ENCODE measurements around the gene SLC25A11. TPM values are rescaled to one million over a fixed set of nuclear protein-coding genes. Genes with fewer than 3 reads are reported as not detected.
A peak's percentile ranks its signal among the peaks of the same experiment; 100 is the strongest.

The SLC25A11 gene
- total RNA-seq, 4 donors from 2014 or later: 62.4 to 120 (median 83.9) TPM

DNA sequence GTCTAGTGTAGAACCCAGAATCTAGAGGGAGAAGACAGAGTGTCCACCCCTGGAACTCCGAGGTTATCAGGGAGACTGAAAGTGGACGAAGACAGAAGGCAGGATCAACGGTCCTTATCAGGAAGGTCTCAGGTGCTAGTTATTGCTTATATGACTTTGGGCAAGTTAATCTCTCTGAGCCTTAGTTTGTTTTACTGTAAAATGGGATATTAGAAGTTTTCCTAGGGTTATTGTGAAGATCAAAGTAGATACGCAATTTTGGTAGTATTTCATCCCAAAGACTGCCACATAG is 1.4 kb upstream of the SLC25A11 start:
- intact Hi-C loops (cut with DNase I; ENCODE audit: low total_unique reads) (no loop called here), in situ Hi-C loops (cut with MboI; ENCODE audit: low pct_ligation_motif_present in 1 of 4, low pct_unique_long_range_greater_than_20kb in 1 of 4, low sequenced_read_pairs in 3 of 4) (no loop called here)
- Histone ChIP-seq H3K4me3 (peak overlapping the region; percentile 68 to 84 (median 75)), H3K36me3 (peaks cover 0 to 14% (median 4%) of the 10 kb centered on the region in 4 donors), H3K27ac (peak overlapping the region; percentile 96 to 97 (median 96)), H3K9me3 (no peaks in the 10 kb centered on the region), H3K4me1 (peaks cover 43 to 71% (median 44%) of the 10 kb centered on the region in 4 donors), H3K27me3 (no peaks in the 10 kb centered on the region)
- WGBS, 2 donors (ENCODE audit: low coverage in 1 of 2): 26 to 33% methylated on average over 3 to 4 of the region's 4 CpGs
- TF ChIP-seq, protein P1, sequence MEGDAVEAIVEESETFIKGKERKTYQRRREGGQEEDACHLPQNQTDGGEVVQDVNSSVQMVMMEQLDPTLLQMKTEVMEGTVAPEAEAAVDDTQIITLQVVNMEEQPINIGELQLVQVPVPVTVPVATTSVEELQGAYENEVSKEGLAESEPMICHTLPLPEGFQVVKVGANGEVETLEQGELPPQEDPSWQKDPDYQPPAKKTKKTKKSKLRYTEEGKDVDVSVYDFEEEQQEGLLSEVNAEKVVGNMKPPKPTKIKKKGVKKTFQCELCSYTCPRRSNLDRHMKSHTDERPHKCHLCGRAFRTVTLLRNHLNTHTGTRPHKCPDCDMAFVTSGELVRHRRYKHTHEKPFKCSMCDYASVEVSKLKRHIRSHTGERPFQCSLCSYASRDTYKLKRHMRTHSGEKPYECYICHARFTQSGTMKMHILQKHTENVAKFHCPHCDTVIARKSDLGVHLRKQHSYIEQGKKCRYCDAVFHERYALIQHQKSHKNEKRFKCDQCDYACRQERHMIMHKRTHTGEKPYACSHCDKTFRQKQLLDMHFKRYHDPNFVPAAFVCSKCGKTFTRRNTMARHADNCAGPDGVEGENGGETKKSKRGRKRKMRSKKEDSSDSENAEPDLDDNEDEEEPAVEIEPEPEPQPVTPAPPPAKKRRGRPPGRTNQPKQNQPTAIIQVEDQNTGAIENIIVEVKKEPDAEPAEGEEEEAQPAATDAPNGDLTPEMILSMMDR (IDR thresholded peaks at IDR 0.05): no peak
- no peak for TF ChIP-seq EP300 (IDR thresholded peaks at IDR 0.05; ENCODE audit: low read depth)
- TF ChIP-seq POLR2AphosphoS5 (IDR thresholded peaks at IDR 0.05): no peak
- no peak for TF ChIP-seq POLR2A (IDR thresholded peaks at IDR 0.05)
- no peak for DNase-seq

DNA sequence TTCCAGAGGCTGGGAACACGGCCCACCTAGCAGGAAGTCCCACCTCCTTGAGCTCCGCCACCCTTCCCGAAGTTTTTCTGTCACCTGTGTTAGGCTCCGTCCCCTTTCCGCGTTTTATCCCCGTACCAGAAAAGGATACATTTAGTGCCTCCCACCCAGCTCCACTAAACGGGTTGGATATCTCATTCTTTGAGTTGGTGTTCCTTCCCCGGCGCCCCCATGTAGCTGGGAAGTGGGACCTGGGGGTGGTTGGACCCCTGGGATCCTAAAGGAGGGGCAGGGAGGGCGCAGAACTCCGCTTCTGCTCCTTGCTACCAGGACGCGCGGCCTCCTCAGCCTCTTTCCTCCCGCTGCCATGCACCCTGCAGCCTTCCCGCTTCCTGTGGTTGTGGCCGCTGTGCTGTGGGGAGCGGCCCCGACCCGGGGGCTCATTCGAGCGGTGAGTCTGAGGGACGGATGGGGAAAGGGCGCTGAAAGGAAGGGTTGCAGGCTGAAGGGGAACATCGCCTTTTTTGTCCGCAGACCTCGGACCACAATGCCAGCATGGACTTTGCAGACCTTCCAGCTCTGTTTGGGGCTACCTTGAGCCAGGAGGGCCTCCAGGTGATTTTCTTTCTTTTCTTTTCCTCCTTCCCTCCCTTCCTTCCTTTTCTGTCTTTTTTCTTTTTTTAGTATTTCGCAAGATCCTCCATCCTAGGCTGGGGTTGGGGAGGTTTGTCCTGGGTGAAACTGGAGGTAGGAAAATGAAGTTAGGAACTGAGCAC is 891 bp upstream of the SLC25A11 start:
- no peaks in the 10 kb centered on the region for H3K9me3 ChIP-seq
- no peaks in the 10 kb centered on the region for H3K27me3 ChIP-seq
- DNase-seq: peak; percentile 82
- peak overlapping the region; percentile 68 to 84 (median 75) for H3K4me3 ChIP-seq
- peaks cover 38 to 66% (median 39%) of the 10 kb centered on the region in 4 donors for H3K4me1 ChIP-seq
- H3K27ac ChIP-seq: peak overlapping the region; percentile 96 to 97 (median 96)
- 0 to 2% methylated on average over 8 to 29 of the region's 29 CpGs for WGBS, 2 donors (ENCODE audit: low coverage in 1 of 2)
- in situ Hi-C loops (cut with MboI; ENCODE audit: low pct_ligation_motif_present in 1 of 4, low pct_unique_long_range_greater_than_20kb in 1 of 4, low sequenced_read_pairs in 3 of 4): no loop called here
- TF ChIP-seq POLR2AphosphoS5 (IDR thresholded peaks at IDR 0.05) (no peak), POLR2A (IDR thresholded peaks at IDR 0.05) (no peak), EP300 (IDR thresholded peaks at IDR 0.05; ENCODE audit: low read depth) (no peak)
- TF ChIP-seq, protein P1 (IDR thresholded peaks at IDR 0.05): no peak
- peaks cover 0 to 14% (median 4%) of the 10 kb centered on the region in 4 donors for H3K36me3 ChIP-seq
- intact Hi-C loops (cut with DNase I; ENCODE audit: low total_unique reads): no loop called here

DNA sequence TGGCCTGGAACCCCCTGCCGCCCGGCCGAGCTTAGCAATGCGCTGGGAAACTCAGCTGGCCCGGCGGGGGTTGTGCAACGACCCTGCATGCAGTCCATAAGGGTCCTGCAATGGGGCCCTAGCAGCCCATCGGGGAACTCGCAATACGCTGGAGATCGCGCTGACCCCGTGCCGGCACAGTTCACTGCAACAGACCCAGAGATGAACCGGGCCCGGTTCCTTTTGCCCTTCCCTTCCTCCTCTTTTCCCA is 375 bp downstream of the SLC25A11 start:
- Histone ChIP-seq H3K9me3 (no peaks in the 10 kb centered on the region), H3K27me3 (no peaks in the 10 kb centered on the region), H3K27ac (peak overlapping the region; percentile 96 to 97 (median 96)), H3K4me3 (peak overlapping the region; percentile 74 to 87 (median 80)), H3K4me1 (peaks cover 26 to 54% (median 27%) of the 10 kb centered on the region in 4 donors), H3K36me3 (peaks cover 0 to 14% (median 4%) of the 10 kb centered on the region in 4 donors)
- peak; percentile 32 for DNase-seq
- in situ Hi-C loops (cut with MboI; ENCODE audit: low pct_ligation_motif_present in 1 of 4, low pct_unique_long_range_greater_than_20kb in 1 of 4, low sequenced_read_pairs in 3 of 4): no loop called here
- TF ChIP-seq EP300 (IDR thresholded peaks at IDR 0.05; ENCODE audit: low read depth) (no peak), POLR2AphosphoS5 (IDR thresholded peaks at IDR 0.05) (no peak), POLR2A (IDR thresholded peaks at IDR 0.05) (no peak)
- TF ChIP-seq, protein P1 (IDR thresholded peaks at IDR 0.05): peak in 1 of 5 experiments; percentile 22
- 0% methylated on average over 16 of the region's 16 CpGs; no CpG with 5 or more reads in 1 of the 2 donors for WGBS, 2 donors (ENCODE audit: low coverage in 1 of 2)
- intact Hi-C loops (cut with DNase I; ENCODE audit: low total_unique reads): loop anchor here (10.0 kb wide), 1 partner anchor 45 kb away; the partner anchor contains the start of gene CAMTA2

DNA sequence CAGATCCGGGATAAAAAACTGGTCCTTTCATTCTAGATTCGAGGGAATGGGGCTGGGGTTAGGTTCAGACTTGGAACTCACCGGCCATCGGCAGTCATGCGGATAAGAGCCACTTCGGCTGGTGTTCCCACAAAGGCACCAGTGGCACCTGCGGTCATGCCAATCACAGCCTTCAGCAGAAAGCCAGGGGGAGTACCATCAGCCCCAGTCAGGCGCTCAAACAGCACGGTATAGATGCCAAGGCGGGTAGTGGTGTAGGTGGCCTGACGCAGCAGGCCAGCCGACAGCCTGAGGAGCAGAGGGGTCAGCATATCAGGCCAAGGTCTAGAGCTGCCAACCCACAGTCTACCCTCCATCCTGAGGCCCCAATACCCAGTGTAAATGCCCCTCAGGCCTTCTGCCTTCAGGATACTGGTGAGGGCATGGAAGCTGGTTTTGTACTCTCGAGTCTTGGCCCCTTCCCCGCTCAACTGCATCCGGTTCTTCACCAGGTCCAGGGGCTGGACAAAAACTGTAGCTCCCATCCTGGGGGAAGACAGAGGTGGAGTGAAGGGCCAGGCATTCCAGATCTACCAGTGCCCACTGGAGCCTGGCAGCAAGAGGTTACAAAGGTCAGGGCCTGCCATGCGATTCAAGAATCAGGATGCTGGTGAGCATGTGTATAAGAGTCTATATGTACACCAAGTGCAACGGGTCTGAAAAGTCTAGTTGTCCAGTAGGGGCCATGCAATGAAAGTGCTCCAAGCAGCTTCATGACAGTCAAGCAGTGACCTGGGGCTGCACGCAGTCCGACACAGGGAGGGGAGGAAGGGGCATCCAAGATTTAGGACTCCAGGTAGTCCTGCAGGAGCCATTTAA is 929 bp downstream of the SLC25A11 start:
- Histone ChIP-seq H3K4me3 (peak overlapping the region; percentile 74 to 87 (median 80)), H3K4me1 (peaks cover 30 to 54% (median 32%) of the 10 kb centered on the region in 4 donors), H3K27ac (peak overlapping the region; percentile 96 to 97 (median 96)), H3K27me3 (no peaks in the 10 kb centered on the region), H3K36me3 (peaks cover 0 to 14% (median 4%) of the 10 kb centered on the region in 4 donors), H3K9me3 (no peaks in the 10 kb centered on the region)
- intact Hi-C loops (cut with DNase I; ENCODE audit: low total_unique reads) (loop anchor here (10.0 kb wide), 1 partner anchor 46 kb away; the partner anchor contains the start of gene CAMTA2), in situ Hi-C loops (cut with MboI; ENCODE audit: low pct_ligation_motif_present in 1 of 4, low pct_unique_long_range_greater_than_20kb in 1 of 4, low sequenced_read_pairs in 3 of 4) (no loop called here)
- TF ChIP-seq, protein P1 (IDR thresholded peaks at IDR 0.05): peak in 1 of 5 experiments; percentile 15
- TF ChIP-seq POLR2AphosphoS5 (IDR thresholded peaks at IDR 0.05): no peak
- DNase-seq: no peak
- WGBS, 2 donors (ENCODE audit: low coverage in 1 of 2): 51 to 82% methylated on average over 2 to 18 of the region's 19 CpGs

Measured in transverse colon (tissue), 4 donors.